ENCODE data around the gene ETFBKMT.
A peak's percentile ranks its signal among the peaks of the same experiment; 100 is the strongest.
"Not testable (repeated sequence)": the region's sequence is repeated elsewhere in the genome, so short reads cannot be mapped to it uniquely, and the experiment has no call there.

Gene ETFBKMT

DNA sequence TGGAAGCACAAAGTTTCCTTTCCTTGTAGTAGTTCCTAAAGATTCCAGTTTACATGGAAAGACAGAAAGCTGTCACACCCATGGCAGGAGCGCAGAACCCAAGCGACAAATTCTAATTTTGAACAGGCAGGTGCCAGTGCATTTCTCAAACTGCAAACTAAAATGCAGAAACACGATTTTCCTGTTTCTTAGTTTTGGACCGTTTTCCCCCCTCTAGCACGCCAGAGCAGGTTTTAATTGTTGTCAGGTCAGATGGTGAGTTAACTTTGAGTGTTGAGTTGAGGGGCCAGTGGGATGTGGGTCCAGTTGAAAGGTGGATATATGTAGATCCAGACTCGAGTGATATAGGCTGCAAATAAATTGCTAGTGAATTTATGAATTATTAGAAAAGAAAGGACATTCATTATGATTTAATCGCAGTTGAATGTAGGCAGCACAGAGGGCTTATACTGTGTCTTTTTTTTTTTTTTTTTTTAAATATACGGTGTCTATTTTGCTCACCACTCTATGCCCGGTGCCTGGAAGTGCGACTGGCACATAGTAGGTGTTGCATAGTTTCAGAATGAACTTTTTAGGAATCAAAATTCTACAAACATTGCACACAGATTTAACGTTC is 909 bp upstream of the ETFBKMT start:
- DNase-seq, result no peak

DNA sequence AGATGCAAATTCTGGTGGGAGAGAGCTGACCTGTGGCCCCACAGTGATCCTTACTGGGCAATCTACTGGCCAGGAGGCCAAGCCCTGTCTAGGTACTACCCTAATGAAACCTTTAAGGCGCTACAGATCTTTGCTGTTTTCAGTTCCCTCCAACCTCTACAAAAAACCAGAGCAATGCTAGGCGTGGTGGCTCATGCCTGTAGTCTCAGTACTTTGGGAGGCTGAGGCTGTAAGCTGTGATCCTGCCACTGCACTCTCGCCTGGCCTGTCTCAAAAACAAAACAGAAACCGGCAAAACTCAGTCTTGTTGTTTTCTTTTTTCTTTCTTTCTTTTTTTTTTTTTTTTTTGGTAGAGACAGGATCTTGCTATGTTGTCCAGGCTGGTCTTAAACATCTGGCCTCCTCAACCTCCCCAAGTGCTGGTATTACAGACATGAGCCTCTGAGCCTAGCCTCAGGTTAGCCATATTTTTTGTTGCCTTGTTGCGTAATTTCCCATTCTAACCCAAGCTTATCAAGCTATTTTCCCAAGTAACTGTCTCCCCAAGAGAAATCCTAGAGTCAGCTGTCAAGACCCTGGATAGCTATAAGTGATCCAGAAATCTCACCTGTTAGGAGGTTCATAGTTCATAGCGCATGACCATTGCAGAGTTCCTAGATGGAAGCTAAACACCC is 2.8 kb downstream of the ETFBKMT start:
- no peak for DNase-seq

DNA sequence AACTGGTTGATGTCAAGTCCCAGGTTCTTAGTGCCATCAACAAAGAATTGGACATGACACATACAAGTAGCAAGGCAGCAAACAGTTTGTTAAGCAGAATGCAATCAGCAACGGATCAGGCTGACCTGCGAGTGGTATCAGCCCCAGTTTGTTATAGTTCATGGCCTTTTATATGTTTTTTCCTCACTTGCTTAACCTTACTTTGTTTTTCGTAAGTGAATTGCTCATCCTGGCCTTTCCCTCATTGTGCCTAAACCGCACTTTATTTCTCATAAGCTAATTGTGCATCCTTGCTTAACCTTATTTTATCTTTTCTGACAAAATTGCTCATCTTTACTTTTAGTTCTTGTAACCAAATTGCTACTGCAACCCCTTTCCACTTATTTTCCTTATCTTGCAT is 4.1 kb downstream of the ETFBKMT start:
- DNase-seq, result no peak

DNA sequence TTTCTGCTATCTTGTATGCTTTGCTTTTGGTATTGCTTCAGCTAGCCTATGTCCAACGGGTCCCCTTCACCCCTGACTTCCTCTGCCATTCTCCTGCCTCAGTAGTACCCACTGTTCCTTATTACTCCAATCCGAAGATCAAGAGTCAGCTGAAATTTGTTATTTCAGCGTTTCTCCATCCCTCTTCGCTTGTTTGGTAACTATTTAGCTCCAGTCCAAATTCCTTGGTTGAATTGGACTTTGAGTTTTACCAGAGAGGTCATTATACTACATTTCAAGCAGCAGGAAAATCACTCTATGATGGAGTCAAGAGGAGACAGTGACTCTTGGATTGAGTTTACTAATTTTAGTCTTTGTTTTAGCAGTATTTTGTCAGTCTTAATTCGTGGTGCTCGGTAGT is 4.5 kb downstream of the ETFBKMT start:
- DNase-seq, result no peak

DNA sequence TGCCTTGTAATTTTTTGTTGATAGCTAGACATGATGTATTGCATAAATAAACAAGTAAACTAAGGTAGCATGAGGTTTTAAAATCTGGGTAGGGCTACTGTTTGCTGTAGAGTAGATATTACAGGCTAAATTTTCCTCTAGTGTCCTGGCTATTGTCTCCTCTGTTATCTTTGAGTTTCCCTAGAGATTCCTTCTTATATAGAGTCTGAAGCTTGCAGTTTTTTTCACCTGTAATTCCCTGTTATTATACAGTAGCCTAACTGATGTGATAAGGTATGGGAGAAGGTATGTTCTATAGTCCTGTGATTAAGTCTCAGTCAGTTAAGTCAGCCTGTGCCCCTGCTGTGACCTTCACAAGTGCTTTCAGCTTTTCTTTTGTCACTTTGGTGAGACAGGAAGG is 9.5 kb downstream of the ETFBKMT start:
- no peak for DNase-seq

DNA sequence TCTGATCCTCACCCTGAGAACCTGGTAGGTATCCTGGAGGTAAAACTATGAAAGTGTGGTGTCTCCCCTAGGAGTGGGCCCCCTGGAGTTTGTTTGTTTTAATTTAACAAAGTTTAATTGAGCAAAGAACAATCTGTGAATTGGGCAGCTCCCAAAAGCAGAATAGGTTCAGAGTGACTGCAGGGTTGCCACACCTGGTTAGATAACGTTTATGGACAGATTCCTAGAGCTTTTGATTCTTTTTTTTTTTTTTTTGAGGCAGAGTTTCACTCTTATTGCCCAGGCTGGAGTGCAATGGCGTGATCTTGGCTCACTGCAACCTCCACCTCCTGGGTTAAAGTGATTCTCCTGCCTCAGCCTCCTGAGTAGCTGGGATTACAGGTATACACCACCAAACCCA is 10.1 kb downstream of the ETFBKMT start:
- DNase-seq, result not testable (repeated sequence)

DNA sequence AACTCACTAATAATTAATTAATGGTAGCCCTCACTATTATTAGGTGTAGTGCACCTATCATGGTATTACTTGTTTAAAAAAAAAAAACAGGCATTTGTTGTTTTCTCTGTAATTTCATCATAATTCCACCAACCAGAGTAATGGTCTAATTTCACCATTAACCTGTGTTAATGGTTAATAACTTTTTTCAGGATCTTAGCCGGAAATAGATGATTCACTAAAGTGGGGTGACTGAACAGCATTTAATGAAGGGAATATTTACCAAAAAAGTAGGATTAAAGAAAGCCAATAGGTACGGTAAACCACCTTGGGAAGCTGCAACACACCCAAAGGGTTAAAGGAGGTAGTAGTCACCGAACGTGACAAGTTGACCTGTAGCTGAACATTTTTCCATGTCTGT is 13.0 kb downstream of the ETFBKMT start:
- DNase-seq, result no peak

DNA sequence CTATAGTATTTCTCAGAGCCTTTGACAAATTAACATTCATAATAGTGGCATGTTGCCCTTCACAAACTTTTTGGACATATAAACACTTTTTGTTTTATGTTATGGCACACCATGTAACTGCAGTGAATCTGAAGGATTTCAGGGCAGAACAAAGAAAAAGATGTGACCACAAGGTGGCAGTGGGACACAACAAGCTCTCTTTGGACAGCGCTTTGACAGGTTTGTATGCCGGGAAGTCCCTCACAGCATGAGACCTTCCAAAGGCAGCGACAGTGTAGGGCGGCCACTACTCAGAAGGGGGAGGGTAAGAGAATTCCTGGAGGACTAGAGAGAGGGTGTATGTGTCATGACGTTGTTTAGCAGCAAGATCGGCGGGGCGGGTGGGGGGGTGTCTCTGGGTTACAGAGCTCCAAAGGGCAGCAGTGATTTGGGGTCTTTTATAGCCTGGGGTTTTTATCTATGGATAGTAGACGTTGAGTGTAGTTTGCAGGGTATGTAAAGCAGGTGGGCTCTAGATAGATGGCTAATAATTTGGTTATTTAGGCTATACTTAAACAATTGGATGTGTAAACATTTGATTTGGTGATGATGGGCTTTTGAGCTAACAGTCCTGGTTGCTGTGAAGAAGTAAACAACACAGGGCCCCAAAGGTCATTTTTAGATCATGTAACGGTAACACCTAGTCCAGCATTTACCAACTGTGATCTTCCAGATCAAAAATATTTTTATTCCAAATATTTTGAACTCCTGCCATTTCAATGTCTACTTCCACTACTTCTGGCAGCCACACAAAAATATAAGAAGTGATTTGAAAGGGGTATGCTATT is 22.9 kb downstream of the ETFBKMT start:
- peak; percentile 63 for DNase-seq

DNA sequence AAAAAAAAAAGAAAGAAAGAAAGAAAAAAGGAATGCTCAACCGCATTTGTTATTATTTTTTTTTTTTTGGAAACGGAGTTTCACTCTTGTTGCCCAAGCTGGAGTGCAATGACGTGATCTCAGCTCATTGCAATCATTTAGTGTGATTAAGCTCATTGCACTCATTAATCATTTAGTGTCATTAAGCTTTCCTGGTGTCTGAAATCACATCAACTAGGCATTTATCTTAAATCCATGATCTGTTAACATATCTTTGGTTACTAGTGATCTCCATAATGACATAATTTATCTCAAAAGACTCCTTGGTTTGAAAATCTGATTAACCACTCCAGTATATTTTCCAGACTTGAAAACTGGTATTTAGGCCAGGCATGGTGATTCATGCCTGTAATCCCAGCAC is 26.3 kb downstream of the ETFBKMT start:
- DNase-seq, result no peak

DNA sequence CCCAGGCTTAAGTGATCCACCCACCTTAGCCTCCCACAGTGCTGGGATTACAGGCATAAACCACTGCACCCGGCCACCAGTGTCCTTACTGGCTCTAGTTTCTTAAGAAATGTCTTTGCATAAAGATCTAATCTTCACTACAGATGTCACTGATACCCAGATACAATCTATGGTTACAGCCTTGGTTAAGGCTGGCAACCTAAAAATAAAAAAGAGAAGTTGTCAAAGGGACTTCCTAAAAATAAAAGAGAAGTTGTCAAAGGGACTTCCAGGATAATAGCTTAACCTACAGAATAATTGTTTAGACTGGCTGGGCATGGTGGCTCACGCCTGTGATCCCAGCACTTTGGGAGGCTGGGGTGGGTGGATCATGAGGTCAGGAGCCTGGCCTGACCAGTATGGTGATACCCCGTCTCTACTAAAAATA is 27.6 kb downstream of the ETFBKMT start:
- DNase-seq, result no peak

DNA sequence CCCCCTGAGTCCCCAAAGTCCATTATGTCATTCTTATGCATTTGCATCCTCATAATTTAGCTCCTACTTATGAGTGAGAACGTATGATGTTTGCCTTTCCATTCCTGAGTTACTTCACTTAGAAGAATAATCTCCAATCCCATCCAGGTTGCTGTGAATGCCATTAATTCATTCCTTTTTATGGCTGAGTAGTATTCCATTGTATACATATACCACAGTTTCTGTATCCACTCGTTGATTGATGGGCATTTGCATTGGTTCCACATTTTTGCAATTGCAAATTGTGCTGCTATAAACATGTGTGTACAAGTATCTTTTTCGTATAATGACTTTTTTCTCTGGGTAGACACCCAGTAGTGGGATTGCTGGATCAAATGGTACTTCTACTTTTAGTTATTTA is 30.4 kb downstream of the ETFBKMT start:
- DNase-seq, result not testable (repeated sequence)

DNA sequence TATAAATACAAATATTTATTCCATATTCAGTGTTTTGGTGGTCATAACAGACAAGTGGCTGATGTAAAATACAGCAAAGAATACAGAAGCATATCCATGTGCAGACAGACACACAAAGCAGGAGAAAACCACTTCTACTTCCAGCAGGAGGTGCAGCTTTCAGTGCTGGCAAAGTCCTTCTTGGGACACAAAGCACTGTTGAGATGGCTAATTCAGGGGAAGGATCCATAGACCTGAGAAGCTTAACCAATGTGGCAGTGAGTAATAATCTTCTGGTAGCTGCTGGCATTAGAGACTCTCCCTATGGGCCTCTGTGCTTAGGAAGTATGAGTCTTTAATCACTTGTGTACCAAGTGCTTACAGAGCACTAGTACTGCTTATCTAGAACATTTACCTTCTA is 42.6 kb downstream of the ETFBKMT start:
- no peak for DNase-seq

DNA sequence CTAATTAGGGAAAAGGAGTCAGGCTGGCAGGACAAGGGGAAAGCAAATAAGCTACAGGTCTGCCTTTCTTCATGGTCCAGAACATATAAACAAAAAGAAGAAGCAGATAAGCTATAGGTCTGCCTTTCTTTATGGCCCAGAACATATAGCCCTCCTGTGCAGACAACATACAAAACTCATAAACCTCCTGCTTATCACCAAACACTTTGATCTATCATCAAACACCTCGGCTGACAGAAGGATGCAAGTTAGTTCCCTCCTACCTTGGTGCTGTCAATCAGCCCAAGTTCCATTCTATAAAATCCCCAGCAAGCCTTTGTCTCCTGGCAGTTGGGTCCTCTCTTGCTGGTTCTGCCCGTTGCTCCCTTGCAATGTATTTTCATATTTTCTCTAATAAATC is 46.1 kb downstream of the ETFBKMT start:
- no peak for DNase-seq

DNA sequence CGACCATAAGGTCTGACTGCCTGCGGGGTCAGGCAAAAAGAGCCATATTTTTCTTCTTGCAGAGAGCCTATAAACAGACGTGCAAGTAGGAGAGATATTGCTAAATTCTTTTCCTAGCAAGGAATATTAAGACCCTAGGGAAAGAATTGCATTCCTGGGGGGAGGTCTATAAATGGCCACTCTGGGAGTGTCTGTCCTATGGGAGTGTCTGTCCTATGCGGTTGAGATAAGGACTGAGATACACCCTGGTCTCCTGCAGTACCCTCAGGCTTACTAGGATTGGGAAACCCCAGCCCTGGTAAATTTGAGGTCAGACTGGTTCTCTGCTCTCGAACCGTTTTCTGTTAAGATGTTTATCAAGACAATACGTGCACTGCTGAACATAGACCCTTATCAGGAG is 48.6 kb downstream of the ETFBKMT start:
- DNase-seq, result not testable (repeated sequence)

DNA sequence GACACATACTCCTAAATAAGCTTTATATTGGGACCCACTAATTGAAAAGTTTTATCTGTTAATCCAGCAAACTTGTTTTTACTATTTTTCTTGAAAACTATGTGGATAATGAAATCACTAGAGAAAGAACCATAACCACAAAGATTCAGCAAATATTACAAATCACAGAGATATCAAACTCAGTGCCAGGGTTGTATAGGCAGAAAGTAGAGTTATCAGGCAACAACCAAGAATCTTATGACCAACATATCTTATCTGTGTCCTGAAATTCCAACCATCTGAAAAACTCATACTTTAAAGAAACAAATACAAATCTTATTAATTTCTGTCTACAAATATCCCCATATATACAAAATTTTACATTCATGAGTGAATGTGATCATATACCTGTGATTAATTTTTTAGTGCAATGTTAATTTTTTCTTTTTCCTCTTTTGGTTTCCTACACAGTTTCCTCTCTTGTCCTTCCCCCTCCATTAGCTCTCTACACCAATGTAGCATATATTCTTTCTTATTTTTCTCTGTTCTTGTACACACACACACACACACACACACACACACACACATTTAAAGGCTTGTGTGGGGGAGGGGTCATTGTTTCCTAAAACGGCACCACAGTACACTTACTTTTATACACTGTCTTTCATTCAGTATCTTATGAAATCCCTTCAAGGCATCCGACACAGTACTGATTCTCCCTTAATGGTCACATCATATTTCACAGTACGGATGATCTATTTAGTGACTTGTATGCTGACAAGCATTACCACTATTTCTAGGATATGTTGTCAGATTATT is 50.7 kb downstream of the ETFBKMT start:
- no peak for DNase-seq

DNA sequence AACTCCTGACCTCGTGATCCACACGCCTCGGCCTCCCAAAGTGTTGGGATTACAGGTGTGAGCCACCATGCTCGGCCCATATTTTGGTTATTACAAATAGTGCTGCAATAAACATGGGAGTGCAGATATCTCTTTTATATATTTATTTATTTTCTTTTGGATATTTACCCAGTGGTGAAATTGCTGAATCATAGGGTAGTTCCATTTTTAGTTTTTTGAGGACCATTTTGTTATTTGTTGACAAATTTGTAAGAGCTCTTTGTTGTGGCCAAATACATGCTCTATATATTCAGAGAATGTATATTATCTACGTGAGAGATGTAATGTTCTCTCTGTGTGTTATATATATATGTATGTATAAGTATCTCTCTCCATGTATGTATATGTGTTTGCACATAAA is 53.4 kb downstream of the ETFBKMT start:
- no peak for DNase-seq

DNA sequence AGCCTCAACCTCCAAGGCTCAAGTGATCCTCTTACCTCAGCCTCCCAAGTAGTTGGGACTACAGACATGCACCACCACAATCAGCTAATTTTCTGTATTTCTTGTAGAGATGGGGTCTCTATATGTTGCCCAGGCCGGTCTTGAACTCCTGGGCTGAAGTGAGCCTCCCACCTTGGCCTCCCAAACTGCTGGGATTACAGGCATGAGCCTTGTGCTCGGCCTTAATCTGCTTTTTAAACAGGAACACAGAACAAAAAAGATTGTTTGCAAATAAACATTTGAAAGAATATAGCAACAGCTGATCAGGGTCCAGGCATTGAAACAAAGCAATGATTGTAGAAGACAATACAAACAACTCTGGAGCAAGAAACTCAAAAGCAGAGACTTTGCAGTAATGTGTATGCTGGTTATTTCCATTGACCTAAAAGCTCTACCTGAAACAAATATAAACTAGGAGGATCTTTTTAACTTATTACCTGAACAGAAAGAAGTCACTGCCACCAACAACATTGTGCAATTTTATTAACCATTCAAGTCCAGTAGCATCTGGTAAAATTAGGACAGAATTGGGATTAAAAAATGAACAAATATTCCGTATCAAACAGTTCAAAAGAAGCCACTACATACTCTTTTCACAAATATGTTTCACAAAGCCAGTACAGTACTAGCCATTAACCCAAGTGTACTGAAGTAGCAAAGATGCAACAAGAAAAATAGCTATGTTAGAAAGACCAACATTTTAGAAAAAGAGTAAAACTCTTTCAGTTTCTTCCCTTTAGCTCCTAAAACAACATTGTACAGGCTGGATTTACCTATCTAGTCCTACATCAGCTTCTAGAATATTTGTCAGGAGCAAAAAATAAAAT is 55.2 kb downstream of the ETFBKMT start:
- no peak for DNase-seq

DNA sequence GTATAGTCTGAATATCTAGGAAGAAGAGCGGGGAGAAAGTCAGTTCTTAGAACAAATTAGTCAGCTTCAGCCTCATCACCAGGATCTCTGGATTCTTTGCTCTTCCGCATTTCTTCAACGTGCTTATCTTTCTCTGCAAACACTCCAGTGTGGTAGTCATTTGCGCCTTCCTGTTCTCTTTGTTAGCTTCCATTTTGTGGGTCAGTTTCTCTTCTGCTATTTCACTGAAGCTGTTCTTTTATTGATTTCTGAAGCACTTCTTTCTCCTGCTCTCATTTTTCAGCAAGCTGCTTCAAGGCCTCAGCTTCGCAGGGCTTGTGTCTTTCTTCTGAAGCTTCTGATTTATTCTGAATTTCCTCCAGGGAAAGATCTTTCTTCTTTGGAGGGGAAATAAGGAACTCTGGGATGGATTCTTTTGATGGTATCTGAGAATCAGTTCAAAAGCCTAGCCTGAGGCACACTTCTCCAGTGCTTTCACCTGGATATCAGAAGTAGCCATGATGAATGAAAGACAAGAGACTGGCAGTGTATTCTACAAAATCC is 55.9 kb downstream of the ETFBKMT start:
- no peak for DNase-seq

DNA sequence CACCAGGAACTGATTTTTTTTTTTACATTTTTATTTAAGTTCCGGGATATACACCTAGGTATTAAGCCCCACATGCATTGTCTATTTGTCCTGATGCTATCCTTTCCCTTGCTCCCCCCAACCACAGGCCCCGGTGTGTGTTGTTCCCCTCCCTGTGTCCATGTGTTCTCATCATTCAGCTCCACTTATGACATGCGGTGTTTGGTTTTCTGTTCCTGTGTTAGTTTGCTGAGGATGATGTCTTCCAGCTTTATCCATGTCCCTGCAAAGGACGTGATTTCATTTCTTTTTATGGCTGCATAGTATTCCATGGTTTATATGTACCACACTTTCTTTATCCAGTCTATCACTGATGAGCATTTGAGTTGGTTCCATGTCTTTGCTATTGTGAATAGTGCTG is 57.5 kb downstream of the ETFBKMT start:
- not testable (repeated sequence) for DNase-seq

DNA sequence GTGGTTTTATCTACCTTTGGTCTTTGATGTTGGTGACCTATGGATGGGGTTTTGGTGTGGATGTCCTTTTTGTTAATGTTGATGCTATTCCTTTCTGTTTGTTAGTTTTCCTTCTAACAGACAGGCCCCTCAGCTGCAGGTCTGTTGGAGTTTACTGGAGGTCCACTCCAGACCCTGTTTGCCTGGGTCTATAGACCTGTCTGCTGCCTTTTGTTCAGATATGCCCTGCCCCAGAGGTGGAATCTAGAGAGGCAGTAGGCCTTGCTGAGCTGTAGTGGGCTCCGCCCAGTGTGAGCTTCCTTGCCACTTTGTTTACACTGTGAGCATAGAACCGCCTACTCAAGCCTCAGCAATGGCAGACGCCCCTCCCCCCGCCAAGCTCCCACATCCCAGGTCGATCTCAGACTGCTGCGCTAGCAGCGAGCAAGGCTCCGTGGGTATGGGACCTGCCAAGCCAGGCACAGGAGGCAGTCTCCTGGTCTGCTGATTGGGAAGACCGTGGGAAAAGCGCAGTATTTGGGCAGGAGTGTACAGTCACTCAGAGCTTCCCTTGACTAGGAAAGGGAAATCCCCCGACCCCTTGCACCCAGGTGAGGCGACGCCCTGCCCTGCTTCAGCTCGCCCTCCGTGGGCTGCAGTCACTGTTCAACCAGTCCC is 59.2 kb downstream of the ETFBKMT start:
- DNase-seq, result not testable (repeated sequence)

DNA sequence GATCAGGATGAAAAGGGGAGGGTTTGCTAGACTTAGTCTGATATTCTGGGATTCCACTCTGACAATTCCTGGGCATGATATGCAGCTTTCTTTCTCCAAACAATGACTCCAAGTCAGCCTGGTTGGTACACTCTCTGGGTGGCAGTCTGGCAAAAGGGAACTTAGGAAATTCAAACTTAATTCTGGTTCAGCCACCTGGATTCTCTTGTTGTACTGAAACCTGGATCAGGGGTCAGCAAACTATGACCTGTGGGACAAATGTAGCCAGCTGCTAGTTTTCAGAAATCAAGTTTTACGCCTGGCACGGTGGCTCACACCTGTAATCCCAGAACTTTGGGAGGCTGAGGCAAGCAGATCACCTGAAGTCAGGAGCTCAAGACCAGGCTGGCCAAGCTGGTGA is 63.1 kb downstream of the ETFBKMT start:
- DNase-seq, result no peak
